Right ventricle myocardium inferior (tissue), 1 donor: Measurements from ENCODE around the gene PARK7. TPM values are rescaled to one million over a fixed set of nuclear protein-coding genes. Genes with fewer than 3 reads are reported as not detected.

Experiments used
- ATAC-seq: fragments of 200-7000 bp; cut with Tn5 transposase; one replicate; pipeline ENCODE4 v1.9.1; 2020; ENCODE audit warnings: mild to moderate bottlenecking, moderate library complexity
- DNase-seq: peaks from one replicate; pipeline ENCODE4 v3.0.0; 2021; ENCODE audit errors: missing footprints
- intact Hi-C: fragments of 100-400 bp; cut with DNase I; formaldehyde crosslinking; loops from one replicate; pipeline ENCODE4 v1.11.0; 2022
- total RNA-seq: library from RNA; stranded (reverse); fragmentation: NEBNext Ultra II Directional; extraction: Animal tissue kit (Norgen Biotek cat#: 25700); gene quantifications from one replicate; pipeline ENCODE4 v1.2.1, GENCODE V29; 2021
- donor health status: DM: no; HTN: yes; CAD: no; lungs with severe emphysema.

The PARK7 gene
- total RNA-seq, 1 donor from 2014 or later = 372 TPM

GRCh38 chr1:7972285-7972684 lies 10.8 kb downstream of the PARK7 start:
- DNase-seq = no peak
- ATAC-seq = no peak
- intact Hi-C loops = loop anchor here (10.0 kb wide), 1 partner anchor 873 kb away; no protein-coding TSS in a partner anchor

- ATAC-seq (no peak), DNase-seq (no peak)
- intact Hi-C loops = loop anchor here (10.0 kb wide), 1 partner anchor 872 kb away; no protein-coding TSS in a partner anchor
Observed at GRCh38 chr1:7973086-7973485, 11.6 kb downstream of the PARK7 start.

- ATAC-seq = peak; percentile 97
- DNase-seq = no peak
- intact Hi-C loops = loop anchor here (2.0 to 10.0 kb wide), 3 partner anchors 373 to 869 kb away; no protein-coding TSS in a partner anchor
Observed at GRCh38 chr1:7975212-7975865, 13.8 kb downstream of the PARK7 start.

GRCh38 chr1:7980984-7981383 lies 19.5 kb downstream of the PARK7 start:
- ATAC-seq (no peak), DNase-seq (no peak)
- intact Hi-C loops = no loop called here

GRCh38 chr1:7983086-7983778 lies 21.7 kb downstream of the PARK7 start:
- intact Hi-C loops = loop anchor here (2.0 kb wide), 3 partner anchors 44 to 366 kb away; partner anchors contain the start of gene ERRFI1
- peak; percentile 62 for ATAC-seq
- DNase-seq = no peak

GRCh38 chr1:7984811-7985210 lies 23.3 kb downstream of the PARK7 start:
- ATAC-seq (no peak), DNase-seq (no peak)
- intact Hi-C loops = no loop called here

- no peak for ATAC-seq
- intact Hi-C loops = no loop called here
Observed at GRCh38 chr1:7985851-7986612, 24.5 kb downstream of the PARK7 start.

GRCh38 chr1:7987528-7987927 lies 26.0 kb downstream of the PARK7 start:
- intact Hi-C loops = no loop called here
- no peak for DNase-seq
- ATAC-seq = no peak

More at GRCh38 chr1:7985851-7986612, 24.5 kb downstream of the PARK7 start:
- DNase-seq = no peak

GRCh38 chr1:7988576-7988975 lies 27.1 kb downstream of the PARK7 start:
- no peak for DNase-seq
- no peak for ATAC-seq
- intact Hi-C loops = no loop called here

GRCh38 chr1:7989762-7990428 lies 28.4 kb downstream of the PARK7 start:
- intact Hi-C loops = no loop called here
- ATAC-seq (peak; percentile 84), DNase-seq (peak; percentile 71)

GRCh38 chr1:7991504-7992440 lies 30.3 kb downstream of the PARK7 start:
- no peak for DNase-seq

GRCh38 chr1:7992885-7993284 lies 31.4 kb downstream of the PARK7 start:
- intact Hi-C loops = no loop called here
- DNase-seq = no peak
- no peak for ATAC-seq

More at GRCh38 chr1:7991504-7992440, 30.3 kb downstream of the PARK7 start:
- intact Hi-C loops = no loop called here
- ATAC-seq = no peak

- intact Hi-C loops = no loop called here
- DNase-seq = no peak
- no peak for ATAC-seq
Observed at GRCh38 chr1:7993593-7994479, 32.3 kb downstream of the PARK7 start.

GRCh38 chr1:7994827-7995226 lies 33.3 kb downstream of the PARK7 start:
- ATAC-seq (no peak), DNase-seq (no peak)
- intact Hi-C loops = no loop called here

- DNase-seq (no peak), ATAC-seq (no peak)
- intact Hi-C loops = no loop called here
Observed at GRCh38 chr1:7995437-7995836, 33.9 kb downstream of the PARK7 start.

- intact Hi-C loops = no loop called here
- DNase-seq (no peak), ATAC-seq (no peak)
Observed at GRCh38 chr1:8002329-8002910, 40.9 kb downstream of the PARK7 start.

GRCh38 chr1:8002921-8003320 lies 41.4 kb downstream of the PARK7 start:
- no peak for ATAC-seq
- intact Hi-C loops = no loop called here
- DNase-seq = no peak
